Glomerular endothelial cell (primary cell): ENCODE results near the gene HNRNPF. TPM values are rescaled to one million over a fixed set of nuclear protein-coding genes. Genes with fewer than 3 reads are reported as not detected.
"Not testable (repeated sequence)": the region's sequence is repeated elsewhere in the genome, so short reads cannot be mapped to it uniquely, and the experiment has no call there.

Experiments used
- DNase-seq: peaks from one replicate; pipeline ENCODE4 v3.0.0-alpha.2; 2011; ENCODE audit warnings: low read depth, low spot score; ENCODE audit errors: extremely low read depth
- total RNA-seq: library from RNA; depleted of rRNA; stranded (reverse); fragments of >200 nt; gene quantifications from 2 replicates; pipeline ENCODE4 v1.2.3, GENCODE V29; 2015

The HNRNPF gene
- total RNA-seq, 1 donor from 2014 or later: 203 TPM

DNA sequence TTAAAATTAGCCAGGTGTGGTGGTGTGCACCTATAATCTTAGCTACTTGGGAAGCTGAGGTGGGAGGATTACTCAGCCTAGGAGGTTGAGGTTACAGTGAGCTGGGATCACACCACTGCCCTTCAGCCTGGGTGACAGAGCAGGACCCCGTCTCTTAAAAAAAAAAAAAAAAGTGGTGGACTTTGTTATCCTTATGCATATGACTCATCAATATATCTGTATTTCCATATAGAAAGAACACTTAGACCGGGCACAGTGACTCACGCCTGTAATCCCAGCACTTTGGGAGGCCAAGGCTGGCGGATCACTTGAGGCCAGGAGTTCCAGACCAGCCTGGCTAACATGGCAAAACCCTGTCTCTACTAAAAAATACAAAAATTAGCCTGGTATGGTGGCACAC lies 13.0 kb upstream of the HNRNPF start:
- not testable (repeated sequence) for DNase-seq

DNA sequence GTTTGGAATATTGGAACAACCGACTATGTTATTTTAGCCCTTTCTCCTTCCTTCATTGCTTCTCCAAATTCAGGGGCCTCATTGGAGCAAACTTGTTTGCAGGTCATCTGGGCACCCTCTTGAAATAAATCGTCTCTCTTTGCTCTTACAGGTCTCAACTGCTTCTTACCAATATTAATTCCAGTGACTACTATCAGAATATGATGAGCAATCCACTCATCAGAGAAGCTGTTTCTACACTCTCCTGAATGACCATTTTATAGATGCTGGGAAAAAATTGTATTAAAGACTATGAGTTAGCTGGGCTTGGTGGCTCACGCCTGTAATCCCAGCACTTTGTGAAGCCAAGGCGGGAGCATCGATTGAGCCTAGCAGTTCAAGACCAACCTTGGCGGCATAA lies 12.5 kb upstream of the HNRNPF start:
- no peak for DNase-seq

DNA sequence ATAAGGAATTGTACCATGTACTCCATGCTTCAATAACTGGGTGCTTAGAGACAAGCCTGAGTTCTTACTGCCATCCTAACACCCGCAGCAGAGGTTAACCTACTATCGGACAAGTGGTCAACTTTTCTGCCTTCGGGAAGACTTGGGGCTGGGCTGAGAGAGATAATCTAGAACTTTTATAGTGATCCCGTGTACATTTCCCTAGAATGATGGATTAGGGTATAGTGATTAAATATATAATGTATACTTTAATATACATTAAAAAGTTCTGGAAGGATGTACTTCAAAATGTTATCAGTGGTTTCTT lies 12.2 kb upstream of the HNRNPF start:
- no peak for DNase-seq

GRCh38 chr10:43420369-43421200 lies 11.6 kb upstream of the HNRNPF start:
- DNase-seq: no peak

- DNase-seq: no peak
These were observed 11.0 kb upstream of the HNRNPF start for GRCh38 chr10:43419997-43420368.

DNA sequence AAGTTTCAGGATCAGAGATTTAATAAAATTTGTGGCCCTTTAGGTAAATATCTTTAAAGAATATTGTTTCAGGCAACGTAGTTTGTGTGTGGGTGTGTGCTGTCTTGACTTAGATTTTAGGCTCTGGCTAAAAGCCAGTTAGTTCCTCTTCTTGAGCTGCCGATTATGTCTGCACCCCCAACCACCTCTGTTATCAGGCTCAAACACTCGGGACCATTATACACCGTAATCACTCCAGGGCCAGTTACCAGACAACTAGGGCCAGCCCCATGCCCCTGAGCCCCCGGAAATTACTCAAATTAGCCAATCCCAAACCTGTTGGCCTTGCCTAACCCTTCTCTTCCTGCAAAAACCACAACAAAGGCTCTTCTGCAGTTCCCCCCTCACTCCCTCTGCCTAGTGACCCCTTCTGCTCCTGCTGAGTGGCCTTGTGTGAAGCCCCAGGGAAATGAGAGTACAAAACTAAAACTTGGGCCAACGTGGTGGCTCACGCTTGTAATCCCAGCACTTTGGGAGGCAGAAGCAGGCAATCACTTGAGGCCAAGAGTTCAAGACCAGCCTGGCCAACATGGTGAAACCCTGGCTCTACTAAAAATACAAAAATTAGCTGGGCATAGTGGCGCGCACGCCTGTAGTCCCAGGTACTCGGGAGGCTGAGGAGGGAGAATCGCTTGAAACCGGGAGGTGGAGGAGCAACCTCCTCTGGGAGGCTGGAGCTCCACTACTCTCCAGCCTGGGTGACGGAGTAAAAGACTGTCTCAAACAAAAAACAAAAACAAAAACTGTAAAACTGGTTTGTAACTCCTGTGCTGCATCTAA lies 9.2 kb upstream of the HNRNPF start:
- no peak for DNase-seq

- DNase-seq: no peak
These were observed 6.6 kb upstream of the HNRNPF start for GRCh38 chr10:43415544-43415943.

DNA sequence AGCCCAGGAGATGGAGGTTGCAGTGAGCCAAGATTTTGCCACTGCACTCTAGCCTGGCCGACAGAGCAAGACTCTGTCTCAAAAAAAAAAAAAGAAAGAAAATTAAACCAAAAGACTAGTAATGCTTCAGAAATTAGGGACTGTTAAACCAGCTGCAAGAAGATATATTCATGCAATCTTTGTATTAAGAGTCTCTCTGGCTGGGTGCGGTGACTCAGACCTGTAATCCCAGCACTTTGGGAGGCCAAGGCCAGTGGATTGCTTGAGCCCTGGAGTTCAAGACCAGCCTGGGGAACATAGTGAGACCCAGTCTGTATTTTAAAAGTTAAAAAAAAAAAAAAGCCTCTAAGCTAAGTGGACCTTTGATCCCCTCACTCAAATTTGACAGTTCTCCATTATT lies 2.5 kb upstream of the HNRNPF start:
- DNase-seq: no peak

- DNase-seq: no peak
These were observed 1.4 kb upstream of the HNRNPF start for GRCh38 chr10:43410345-43410744.

GRCh38 chr10:43409385-43410109 lies 561 bp upstream of the HNRNPF start:
- no peak for DNase-seq

DNA sequence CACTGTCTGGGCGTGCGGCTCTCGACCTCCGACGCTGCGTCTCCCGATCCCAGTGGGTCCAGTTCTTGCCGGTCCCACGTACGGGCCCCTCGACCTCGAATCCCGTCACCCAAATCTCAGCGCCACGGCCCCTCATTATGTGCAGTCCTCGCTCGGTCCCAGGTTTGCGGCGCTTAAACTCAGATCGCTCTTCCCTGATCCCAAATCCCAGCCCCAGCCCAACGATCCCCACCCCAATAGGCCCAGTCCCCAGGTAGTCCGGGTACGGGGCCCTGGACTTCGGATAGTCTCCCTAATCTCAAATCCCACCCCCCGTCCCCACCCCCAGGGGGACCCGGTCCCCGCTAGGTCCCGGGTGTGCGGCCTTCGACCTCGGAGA lies 666 bp downstream of the HNRNPF start:
- no peak for DNase-seq

DNA sequence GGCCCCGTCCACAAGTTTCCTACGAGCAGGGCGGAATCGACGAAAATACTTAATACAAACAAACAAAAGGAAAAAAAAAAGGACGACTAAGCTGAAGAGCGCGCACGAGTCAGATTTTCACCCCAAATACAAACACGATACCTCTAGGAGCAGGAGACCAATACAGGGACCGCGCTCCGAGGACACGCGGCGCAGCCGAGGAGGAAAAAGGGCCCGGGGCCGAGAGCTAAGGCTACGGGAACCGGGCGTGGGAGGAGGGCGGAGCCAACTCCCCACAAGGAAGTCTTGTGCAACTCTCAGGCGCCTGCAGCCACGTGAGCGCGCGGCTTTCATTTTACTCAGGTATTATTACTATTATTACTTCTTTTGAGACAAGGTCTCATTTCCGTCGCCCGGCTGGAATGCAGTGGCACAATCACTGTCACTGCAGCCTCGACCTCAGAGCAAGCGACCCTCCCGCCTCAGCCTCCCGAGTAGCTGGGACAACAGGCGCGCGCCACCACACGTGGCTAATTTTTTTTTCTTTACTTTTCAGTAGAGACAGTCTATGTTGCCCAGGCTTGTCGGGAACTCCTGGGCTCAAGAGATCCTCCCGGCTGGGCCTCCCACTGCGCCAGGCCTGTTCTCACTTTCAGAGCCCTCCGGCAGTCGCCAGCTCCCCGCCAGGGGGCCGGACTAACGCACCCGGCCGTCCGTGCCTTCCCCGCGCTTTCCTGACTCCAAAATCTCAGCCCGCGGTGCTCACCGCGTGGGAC lies 1.2 kb downstream of the HNRNPF start:
- no peak for DNase-seq

- DNase-seq: no peak
These were observed 1.8 kb downstream of the HNRNPF start for GRCh38 chr10:43407148-43407575.

DNA sequence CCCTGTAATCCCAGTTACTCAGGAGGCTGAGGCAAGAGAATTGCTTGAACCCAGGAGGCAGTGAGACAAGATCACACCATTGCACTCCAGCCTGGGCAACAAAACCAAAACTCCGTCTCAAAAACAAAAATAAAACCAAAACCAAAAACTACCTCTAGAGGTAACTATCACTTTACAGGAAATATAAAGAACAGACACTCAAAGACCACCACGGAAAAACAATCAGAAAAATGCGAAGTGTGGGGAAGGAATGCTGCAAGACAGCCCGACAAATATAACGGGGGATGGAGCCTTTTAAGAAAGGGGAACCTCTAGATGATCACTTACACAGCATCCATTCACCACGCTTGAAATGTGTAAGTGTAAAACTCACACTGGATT lies 4.3 kb downstream of the HNRNPF start:
- DNase-seq: no peak

DNA sequence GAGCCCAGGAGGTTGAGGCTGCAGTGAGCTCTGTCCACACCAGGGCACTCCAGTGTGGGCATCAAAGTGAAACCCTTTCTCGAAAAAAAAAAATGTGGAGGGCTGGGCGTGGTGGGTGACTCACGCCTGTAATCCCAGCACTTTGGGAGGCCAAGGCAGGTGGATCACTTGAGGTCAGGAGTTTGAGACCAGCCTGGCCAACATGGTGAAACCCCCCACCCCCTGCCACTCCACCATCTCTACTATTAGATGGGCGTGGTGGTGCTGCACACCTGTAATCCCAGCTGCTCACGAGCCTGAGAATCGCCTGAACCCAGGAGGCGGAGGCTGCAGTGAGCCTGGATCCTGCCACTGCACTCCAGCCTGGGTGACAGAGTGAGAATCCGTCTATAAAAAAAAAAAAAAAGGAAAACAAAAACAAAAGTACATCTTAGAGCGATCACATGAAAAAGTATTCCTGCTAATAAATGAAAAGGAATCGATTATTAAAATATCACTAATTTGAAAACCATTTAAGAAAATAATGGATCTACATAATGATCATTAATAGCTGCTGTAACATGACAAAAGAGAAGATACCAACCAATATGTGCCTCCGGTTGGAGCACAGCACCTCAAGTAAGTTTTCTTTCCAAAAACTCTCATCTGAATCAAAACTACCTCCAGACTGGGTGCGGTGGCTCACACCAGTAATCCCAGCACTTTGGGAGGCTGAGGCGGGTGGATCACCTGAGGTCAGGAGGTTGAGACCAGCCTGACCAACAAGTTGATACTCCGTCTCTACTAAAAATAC lies 4.9 kb downstream of the HNRNPF start:
- DNase-seq: no peak

DNA sequence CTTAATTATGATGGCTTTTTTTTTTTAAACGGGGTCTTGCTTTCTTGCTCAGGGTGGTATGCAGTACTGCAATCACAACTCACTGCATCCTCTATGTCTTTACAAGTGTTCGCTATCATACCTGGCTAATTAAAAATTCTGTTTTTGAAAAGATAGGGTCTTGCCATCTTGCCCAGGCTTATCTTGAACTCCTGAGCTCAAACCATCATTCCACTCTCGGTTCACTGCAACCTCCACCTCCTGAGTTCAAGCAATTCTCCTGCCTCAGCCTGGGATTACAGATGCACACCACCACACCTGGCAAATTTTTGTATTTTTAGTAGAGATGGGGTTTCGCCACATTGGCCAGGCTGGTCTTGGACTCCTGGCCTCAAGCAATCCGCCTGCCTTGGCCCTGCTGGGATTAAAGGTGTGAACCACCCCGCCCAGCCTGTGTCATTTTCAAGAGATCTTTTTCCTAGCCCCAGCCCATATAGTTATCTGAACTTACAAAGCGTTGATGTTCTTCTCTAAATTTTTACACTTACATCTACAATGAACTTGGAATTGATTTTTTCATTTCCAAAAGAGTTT lies 6.0 kb downstream of the HNRNPF start:
- DNase-seq: no peak

GRCh38 chr10:43402176-43402575 lies 6.8 kb downstream of the HNRNPF start:
- DNase-seq: no peak

GRCh38 chr10:43401627-43402026 lies 7.4 kb downstream of the HNRNPF start:
- DNase-seq: no peak

DNA sequence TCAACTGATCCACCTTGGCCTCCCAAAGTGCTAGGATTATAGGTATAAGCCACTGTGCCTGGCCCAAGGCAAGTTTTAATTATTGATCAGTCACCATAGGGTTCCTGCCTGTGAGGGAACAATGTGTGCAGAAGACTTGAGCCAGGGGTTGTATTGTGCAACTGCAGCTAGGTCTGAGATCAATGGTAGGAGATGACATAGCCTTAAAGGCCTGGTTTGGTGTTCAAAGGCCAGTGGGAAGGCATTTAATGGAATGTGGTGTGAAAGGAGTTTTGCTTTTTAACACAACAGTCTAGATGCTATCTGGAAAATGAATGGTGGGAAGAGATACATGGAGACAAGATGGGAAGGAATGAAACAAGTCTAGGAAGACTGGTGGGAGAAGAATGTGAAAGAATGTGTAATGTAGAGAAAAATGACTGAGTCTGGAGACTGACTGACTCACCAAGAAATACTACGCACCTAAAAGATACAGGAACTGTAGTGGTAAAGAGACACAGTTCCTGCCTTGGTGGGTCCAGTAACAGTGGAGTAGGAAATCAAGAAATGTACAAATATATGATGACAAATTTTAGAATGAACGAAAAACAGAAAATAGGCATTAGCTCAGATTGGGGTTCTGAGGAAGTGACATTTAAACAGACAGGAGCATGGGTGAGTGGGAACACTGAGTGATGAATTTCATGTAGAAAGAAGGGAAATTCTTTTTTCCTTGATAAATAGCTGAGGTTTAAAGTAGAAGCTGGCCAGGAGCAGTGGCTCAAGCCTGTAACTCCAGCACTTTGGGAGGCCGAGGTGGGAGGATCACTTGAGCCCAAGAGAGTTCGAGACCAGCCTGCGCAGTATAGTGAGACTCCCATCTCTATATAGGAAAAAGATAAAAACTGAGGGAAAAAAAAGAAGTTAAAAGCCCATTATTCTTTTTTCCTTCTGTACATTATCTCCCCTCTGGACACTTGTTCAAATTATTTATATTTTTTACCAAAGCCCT lies 9.4 kb downstream of the HNRNPF start:
- DNase-seq: no peak
